T-helper 2 cell (primary cell): Measurements from ENCODE around the gene UPF1.
"Not testable (repeated sequence)": the region's sequence is repeated elsewhere in the genome, so short reads cannot be mapped to it uniquely, and the experiment has no call there.

ENCODE experiments used
- DNase-seq, 5 experiments: peaks; one replicate each; pipeline versions ENCODE4 v3.0.0 to v3.0.0-alpha.2; 2012 to 2022

Gene UPF1

GRCh38 chr19:18899624-18900560 is 68.1 kb downstream of the UPF1 start:
- no peak for DNase-seq

GRCh38 chr19:18900700-18901481 is 69.1 kb downstream of the UPF1 start:
- no peak for DNase-seq

GRCh38 chr19:18901491-18901890 is 69.7 kb downstream of the UPF1 start:
- no peak for DNase-seq

GRCh38 chr19:18902519-18902918 is 70.8 kb downstream of the UPF1 start:
- DNase-seq = not testable (repeated sequence)

GRCh38 chr19:18903156-18904037 is 71.6 kb downstream of the UPF1 start:
- no peak for DNase-seq

GRCh38 chr19:18904334-18905057 is 72.7 kb downstream of the UPF1 start:
- no peak for DNase-seq

GRCh38 chr19:18905058-18905456 is 73.3 kb downstream of the UPF1 start:
- no peak for DNase-seq

GRCh38 chr19:18905513-18906236 is 73.9 kb downstream of the UPF1 start:
- DNase-seq = no peak

GRCh38 chr19:18906605-18907519 is 75.1 kb downstream of the UPF1 start:
- no peak for DNase-seq

- no peak for DNase-seq
Observed at GRCh38 chr19:18908917-18909619, 77.3 kb downstream of the UPF1 start.

- no peak for DNase-seq
Observed at GRCh38 chr19:18910010-18910409, 78.3 kb downstream of the UPF1 start.

- no peak for DNase-seq
Observed at GRCh38 chr19:18910801-18911436, 79.2 kb downstream of the UPF1 start.

GRCh38 chr19:18912933-18913332 is 81.2 kb downstream of the UPF1 start:
- DNase-seq = no peak

GRCh38 chr19:18913466-18913865 is 81.7 kb downstream of the UPF1 start:
- DNase-seq = no peak

- DNase-seq = peak in 2 of 5 experiments; percentile 14 to 63
Observed at GRCh38 chr19:18915639-18916038, 83.9 kb downstream of the UPF1 start.

- DNase-seq = not testable (repeated sequence)
Observed at GRCh38 chr19:18917593-18917992, 85.8 kb downstream of the UPF1 start.
